Activated naive CD4-positive, alpha-beta T cell treated with anti-CD3 and anti-CD28 coated beads, Interleukin-2, amount 50 U/mL, for 16 hours (primary cell): ENCODE measurements around the gene SYF2.

Source experiments
- DNase-seq: peaks from one replicate; pipeline ENCODE4 v3.0.0-alpha.2; 2020

SYF2 gene

DNA sequence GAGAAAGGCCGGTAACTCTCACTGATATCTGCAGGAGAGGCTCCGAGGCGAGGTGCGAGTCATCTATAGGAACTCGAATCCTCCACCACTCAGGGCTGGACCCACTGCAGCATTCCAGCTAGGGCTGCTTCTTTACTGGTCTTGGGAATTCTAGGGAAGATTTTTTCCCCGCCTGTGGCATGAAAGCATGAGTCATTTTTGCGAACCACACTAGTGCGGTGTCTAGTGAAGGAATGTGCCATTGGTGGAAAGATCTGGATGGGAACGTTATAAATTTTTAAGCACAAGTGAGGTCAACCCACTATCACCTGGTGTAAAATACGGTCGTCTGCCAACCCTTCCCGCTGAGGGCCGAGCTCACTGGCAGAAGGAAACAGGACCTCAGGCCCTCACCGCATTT is 49.7 kb downstream of the SYF2 start:
- DNase-seq = no peak

DNA sequence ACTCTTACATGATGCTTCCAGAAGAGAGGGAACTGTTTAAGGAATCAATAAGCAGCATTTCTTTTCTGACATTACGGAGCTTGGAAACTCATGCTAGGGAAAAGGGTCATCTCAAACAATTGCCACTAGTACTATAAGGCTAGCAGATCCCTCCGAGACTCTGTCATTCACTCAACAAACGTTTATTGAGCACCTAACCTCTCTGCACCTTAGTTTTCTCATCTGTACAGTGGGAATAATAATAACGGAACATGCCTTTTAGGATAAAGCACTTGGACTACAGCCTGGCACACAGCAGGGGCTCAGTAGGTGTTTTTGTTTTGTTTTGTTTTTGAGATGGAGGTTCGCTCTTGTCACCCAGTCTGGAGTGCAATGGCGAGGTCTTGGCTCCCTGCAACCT is 51.3 kb downstream of the SYF2 start:
- no peak for DNase-seq

DNA sequence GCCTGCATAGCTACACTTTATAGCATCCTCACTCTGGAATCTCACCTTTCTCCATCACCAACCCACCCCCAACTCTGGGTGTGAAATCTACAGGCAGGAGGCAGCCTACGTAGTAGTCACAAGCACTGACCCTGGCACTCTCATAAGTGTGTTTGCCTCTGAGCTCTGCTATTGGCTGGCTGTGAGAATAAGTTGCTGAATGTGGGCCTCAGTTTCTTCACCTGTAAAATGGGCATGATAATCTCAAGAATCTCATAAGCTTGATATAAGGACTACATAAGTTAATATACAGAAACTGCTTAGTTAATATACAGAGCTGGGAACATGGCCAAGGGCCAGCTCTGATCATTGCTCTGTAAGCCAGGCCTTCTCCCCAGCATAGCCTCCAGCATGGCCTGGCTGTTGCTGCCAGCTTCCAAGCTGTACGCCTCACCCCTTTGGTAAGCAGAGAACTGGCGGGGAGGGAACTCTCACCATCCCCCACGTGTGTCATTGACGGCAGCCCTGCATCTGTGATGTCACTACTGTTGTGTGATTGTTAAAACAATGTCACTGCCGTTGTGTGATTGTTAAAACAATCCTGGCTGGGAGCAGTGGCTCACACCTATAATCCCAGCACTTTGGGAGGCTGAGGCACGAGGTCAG is 53.3 kb downstream of the SYF2 start:
- DNase-seq = no peak

DNA sequence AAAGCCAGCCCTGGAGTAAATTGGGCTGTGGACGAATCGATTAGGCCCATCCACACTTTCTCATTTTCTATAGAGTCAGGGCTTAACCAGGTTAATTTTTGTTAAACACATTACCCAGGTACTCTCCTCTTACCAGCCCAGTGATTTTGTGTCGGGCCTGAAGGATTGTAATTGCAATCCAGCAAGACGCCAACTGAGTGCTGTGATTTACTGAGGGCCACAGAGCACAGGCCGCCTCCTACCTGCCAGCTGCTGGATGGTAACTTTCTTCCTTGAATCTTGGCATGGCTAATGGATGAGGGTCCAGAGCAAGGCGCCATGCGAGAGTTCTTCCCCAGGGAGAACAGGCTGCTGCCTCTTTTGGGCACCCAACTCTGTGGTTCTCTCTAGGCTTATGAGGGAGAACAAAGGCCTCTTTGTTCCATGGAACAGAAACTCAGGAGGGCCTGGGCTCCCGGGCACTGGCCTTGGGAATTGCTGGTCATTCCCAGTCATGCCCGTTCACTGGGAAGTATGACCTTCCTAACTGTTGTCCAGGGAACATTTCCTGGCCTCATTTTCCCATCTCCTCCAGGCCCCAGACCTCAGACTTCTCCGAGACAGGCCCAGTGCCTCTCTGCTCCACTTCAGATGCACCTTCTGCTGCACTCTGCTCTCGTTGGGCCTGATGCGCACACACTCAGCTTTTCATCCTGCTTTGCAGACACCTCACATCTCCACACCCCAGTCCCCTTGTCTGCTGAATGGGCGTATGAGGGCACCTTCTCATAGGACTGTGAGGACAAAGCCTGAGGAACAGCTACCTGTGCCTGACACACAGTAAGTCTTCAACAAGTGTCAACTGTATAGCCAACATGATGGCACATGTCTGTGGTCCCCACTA is 57.3 kb downstream of the SYF2 start:
- DNase-seq = no peak

DNA sequence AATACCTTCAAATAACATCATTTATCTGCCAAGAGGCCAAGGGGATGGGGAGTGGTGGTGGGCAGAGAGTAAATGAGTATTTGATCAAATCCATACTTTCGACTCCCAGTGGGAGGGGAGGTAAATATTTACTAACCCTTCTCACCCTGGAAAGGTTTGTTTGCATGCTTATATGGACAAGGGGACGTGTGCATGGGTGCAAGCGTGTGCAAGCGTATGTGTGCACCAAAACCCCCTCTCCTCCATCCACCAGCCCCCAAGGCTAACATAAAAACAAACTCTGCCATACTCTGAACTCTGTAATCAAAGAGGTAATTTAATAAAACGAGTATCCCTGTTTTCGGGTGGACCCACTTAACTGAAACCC is 58.0 kb downstream of the SYF2 start:
- no peak for DNase-seq

DNA sequence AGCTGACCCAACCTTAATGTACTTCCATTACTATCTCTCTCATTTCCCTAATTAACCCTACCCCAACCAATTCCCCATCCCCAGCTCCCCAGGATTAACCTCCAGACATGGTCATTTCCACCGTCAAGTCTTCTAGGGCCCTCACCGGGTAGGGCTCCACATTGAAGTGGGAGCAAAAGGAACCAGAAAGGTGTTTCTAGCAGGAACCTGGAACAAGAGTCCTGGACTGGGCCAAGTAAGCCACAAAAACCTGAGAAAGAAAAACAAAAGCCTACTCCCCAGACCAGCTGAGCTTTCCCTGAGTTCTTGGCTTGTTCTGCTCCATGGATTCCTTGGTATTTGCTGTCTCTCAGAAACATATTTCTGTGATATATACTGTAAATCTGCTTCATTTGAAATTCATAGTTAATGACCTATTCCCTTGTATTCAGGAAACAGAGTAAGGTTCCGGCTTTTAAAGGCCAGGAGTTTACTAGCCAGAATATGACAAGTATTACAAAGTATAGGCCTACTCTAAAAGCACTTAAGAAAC is 58.4 kb downstream of the SYF2 start:
- DNase-seq = no peak
